ENCODE data around the gene ZFPL1.

Gene ZFPL1

DNA sequence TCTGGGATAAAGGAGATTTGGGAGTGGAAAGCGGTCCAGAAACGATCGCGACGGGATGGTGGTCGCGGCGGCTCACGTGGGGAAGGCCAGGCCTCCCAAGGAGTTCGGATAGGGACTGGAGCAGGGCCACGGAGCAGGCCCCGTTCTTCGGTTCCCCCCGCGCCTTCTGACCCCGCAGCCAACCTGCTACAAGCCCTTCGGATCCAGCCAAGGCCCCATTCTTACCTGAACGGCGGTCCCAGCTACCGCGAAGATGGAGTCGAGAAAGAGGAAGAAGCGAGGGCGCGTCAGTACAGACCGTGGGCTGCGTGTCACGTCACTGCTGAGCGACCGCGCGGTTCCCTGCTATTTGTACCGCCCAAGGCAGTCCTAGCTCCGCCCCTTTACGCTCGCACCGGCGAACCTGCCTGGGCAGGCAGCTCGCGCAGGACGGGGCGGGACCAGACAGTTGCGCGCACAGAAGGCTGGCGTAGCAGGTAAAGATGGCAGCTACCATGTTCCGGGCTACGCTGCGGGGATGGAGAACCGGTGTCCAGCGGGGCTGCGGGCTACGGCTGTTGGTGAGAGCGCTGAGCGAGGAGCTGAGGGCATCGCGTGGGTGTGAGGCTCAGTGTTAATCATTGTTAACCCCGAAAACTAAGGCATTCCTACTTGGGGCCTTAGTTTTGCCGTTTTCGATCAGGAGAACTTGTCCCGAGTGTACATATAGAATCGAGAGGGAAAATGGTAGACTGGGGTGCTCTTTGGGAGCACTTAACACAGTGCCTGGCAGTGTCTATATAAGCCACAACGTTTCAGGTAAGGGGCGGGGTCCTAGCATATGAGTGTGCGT is 38.1 kb downstream of the ZFPL1 start, which contains the start of the genes FAU and MRPL49:
Gene FAU, minus strand, starts transcription at position 270 of the 832 bp plus-strand sequence. CDS start 321 bp downstream, outside the sequence.
Gene MRPL49, plus strand, starts transcription at position 457 of the 832 bp plus-strand sequence. Its CDS starts 26 bp downstream, at position 483.
- TF ChIP-seq POLR2AphosphoS5 (IDR thresholded peaks at IDR 0.05; ENCODE audit: low read depth, low read length) (peak; percentile 96), FOXP2 (optimal IDR thresholded peaks at IDR 0.05; ENCODE audit: borderline replicate concordance, extremely low read depth, extremely low read length, insufficient read depth) (no peak), TAF1 (IDR thresholded peaks at IDR 0.05; ENCODE audit: borderline replicate concordance, insufficient read depth, low read length) (peak; percentile 92), SIN3A (IDR thresholded peaks at IDR 0.05; ENCODE audit: borderline replicate concordance, insufficient read depth, low read length) (peak; percentile 56; the same call in 1 of the 2 replicates), REST (IDR thresholded peaks at IDR 0.05; ENCODE audit: insufficient read depth in 1 of 2, low read depth in 2 of 2, low read length in 2 of 2) (peak; percentile 3 to 29; a peak in 1 of 4 replicates)

GRCh38 chr11:65124480-65125196 is 40.6 kb downstream of the ZFPL1 start:
- TF ChIP-seq TAF1 (IDR thresholded peaks at IDR 0.05; ENCODE audit: borderline replicate concordance, insufficient read depth, low read length) (no peak), REST (IDR thresholded peaks at IDR 0.05; ENCODE audit: insufficient read depth in 1 of 2, low read depth in 2 of 2, low read length in 2 of 2) (no peak), SIN3A (IDR thresholded peaks at IDR 0.05; ENCODE audit: borderline replicate concordance, insufficient read depth, low read length) (no peak), FOXP2 (optimal IDR thresholded peaks at IDR 0.05; ENCODE audit: borderline replicate concordance, extremely low read depth, extremely low read length, insufficient read depth) (no peak), POLR2AphosphoS5 (IDR thresholded peaks at IDR 0.05; ENCODE audit: low read depth, low read length) (no peak)

GRCh38 chr11:65125197-65126056 is 41.4 kb downstream of the ZFPL1 start:
- TF ChIP-seq FOXP2 (optimal IDR thresholded peaks at IDR 0.05; ENCODE audit: borderline replicate concordance, extremely low read depth, extremely low read length, insufficient read depth) (no peak), POLR2AphosphoS5 (IDR thresholded peaks at IDR 0.05; ENCODE audit: low read depth, low read length) (no peak), REST (IDR thresholded peaks at IDR 0.05; ENCODE audit: insufficient read depth in 1 of 2, low read depth in 2 of 2, low read length in 2 of 2) (no peak), TAF1 (IDR thresholded peaks at IDR 0.05; ENCODE audit: borderline replicate concordance, insufficient read depth, low read length) (no peak), SIN3A (IDR thresholded peaks at IDR 0.05; ENCODE audit: borderline replicate concordance, insufficient read depth, low read length) (no peak)

- no peak for TF ChIP-seq REST (IDR thresholded peaks at IDR 0.05; ENCODE audit: insufficient read depth in 1 of 2, low read depth in 2 of 2, low read length in 2 of 2)
- no peak for TF ChIP-seq TAF1 (IDR thresholded peaks at IDR 0.05; ENCODE audit: borderline replicate concordance, insufficient read depth, low read length)
- no peak for TF ChIP-seq FOXP2 (optimal IDR thresholded peaks at IDR 0.05; ENCODE audit: borderline replicate concordance, extremely low read depth, extremely low read length, insufficient read depth)
- TF ChIP-seq SIN3A (IDR thresholded peaks at IDR 0.05; ENCODE audit: borderline replicate concordance, insufficient read depth, low read length): no peak
- no peak for TF ChIP-seq POLR2AphosphoS5 (IDR thresholded peaks at IDR 0.05; ENCODE audit: low read depth, low read length)
Measured at GRCh38 chr11:65126624-65127274, 42.7 kb downstream of the ZFPL1 start.

Measured in PFSK-1 (cell line).